Subcutaneous adipose tissue (tissue), 4 donors: ENCODE results near the gene CHCHD4. TPM values are rescaled to one million over a fixed set of nuclear protein-coding genes. Genes with fewer than 3 reads are reported as not detected.

Source experiments
- CTCF ChIP-seq: fragments of 450-650 bp; IDR thresholded peaks from one replicate; pipeline ENCODE4 v1.5.1; 2016; ENCODE audit warnings: low read depth, mild to moderate bottlenecking, control low read depth, antibody characterized with exemption, moderate library complexity
- total RNA-seq, 4 donors: library from RNA; depleted of rRNA; stranded (reverse); fragments of >200 nt; gene quantifications; one replicate each; pipeline ENCODE4 v1.1.0, GENCODE V29; 2016

The CHCHD4 gene
- total RNA-seq, 4 donors from 2014 or later: 11.7 to 18.6 (median 14.5) TPM

- TF ChIP-seq CTCF: no peak
Measured at GRCh38 chr3:14129296-14129695, 4.6 kb upstream of the CHCHD4 start.

- no peak for TF ChIP-seq CTCF
Measured at GRCh38 chr3:14128724-14129123, 4.1 kb upstream of the CHCHD4 start.

GRCh38 chr3:14127516-14128161, 3.0 kb upstream of the CHCHD4 start:
- no peak for TF ChIP-seq CTCF

- no peak for TF ChIP-seq CTCF
Measured at GRCh38 chr3:14126887-14127505, 2.3 kb upstream of the CHCHD4 start.

GRCh38 chr3:14126017-14126886, 1.6 kb upstream of the CHCHD4 start:
- TF ChIP-seq CTCF: no peak

GRCh38 chr3:14125193-14126016, 735 bp upstream of the CHCHD4 start:
- no peak for TF ChIP-seq CTCF

- no peak for TF ChIP-seq CTCF
Measured at GRCh38 chr3:14124223-14124614, 451 bp downstream of the CHCHD4 start.
